Stimulated activated CD8-positive, alpha-beta memory T cell treated with anti-CD3 and anti-CD28 coated beads, Interleukin-4, amount 100 ng/mL, for 24 hours (primary cell): ENCODE results near the gene LONP2.
"Not testable (repeated sequence)": the region's sequence is repeated elsewhere in the genome, so short reads cannot be mapped to it uniquely, and the experiment has no call there.

Experiments
- DNase-seq: peaks from one replicate; pipeline ENCODE4 v3.0.0-alpha.2; 2020; ENCODE audit warnings: low read depth

The LONP2 gene

GRCh38 chr16:48402547-48402946 lies 158.4 kb downstream of the LONP2 start:
- DNase-seq: not testable (repeated sequence)

GRCh38 chr16:48405153-48405552 lies 161.1 kb downstream of the LONP2 start:
- DNase-seq: no peak

- no peak for DNase-seq
Measured at GRCh38 chr16:48405907-48406306, 161.8 kb downstream of the LONP2 start.
